DMS114 treated with DMSO at 0.1 percent for 48 hours (cell line): ENCODE results near the gene NLRP3.

Experiments
- DNase-seq: peaks from one replicate; lab custom pipeline; 2025; ENCODE audit not compliant: unreplicated experiment; lab: John Stamatoyannopoulos, UW

NLRP3 gene

GRCh38 chr1:247435759-247436147 lies 19.8 kb downstream of the NLRP3 start:
- no peak for DNase-seq

- DNase-seq = no peak
Measured at GRCh38 chr1:247437551-247438505, 21.9 kb downstream of the NLRP3 start.

- DNase-seq = no peak
Measured at GRCh38 chr1:247440001-247440620, 24.1 kb downstream of the NLRP3 start.

- no peak for DNase-seq
Measured at GRCh38 chr1:247441606-247442005, 25.6 kb downstream of the NLRP3 start.

- DNase-seq = no peak
Measured at GRCh38 chr1:247442164-247442563, 26.2 kb downstream of the NLRP3 start.

- no peak for DNase-seq
Measured at GRCh38 chr1:247443641-247444040, 27.7 kb downstream of the NLRP3 start.

GRCh38 chr1:247444571-247444970 lies 28.6 kb downstream of the NLRP3 start:
- no peak for DNase-seq

GRCh38 chr1:247445526-247446356 lies 29.8 kb downstream of the NLRP3 start:
- no peak for DNase-seq

GRCh38 chr1:247447162-247447909 lies 31.4 kb downstream of the NLRP3 start:
- no peak for DNase-seq

GRCh38 chr1:247448107-247448791 lies 32.3 kb downstream of the NLRP3 start:
- peak; percentile 51 for DNase-seq

- no peak for DNase-seq
Measured at GRCh38 chr1:247451388-247452010, 35.5 kb downstream of the NLRP3 start.

- no peak for DNase-seq
Measured at GRCh38 chr1:247452447-247453039, 36.6 kb downstream of the NLRP3 start.

- no peak for DNase-seq
Measured at GRCh38 chr1:247453245-247453644, 37.3 kb downstream of the NLRP3 start.

- DNase-seq = no peak
Measured at GRCh38 chr1:247453997-247454396, 38.0 kb downstream of the NLRP3 start.

- no peak for DNase-seq
Measured at GRCh38 chr1:247456021-247456420, 40.0 kb downstream of the NLRP3 start.

- no peak for DNase-seq
Measured at GRCh38 chr1:247456914-247457639, 41.1 kb downstream of the NLRP3 start.

GRCh38 chr1:247459507-247459906 lies 43.5 kb downstream of the NLRP3 start:
- DNase-seq = no peak

- DNase-seq = no peak
Measured at GRCh38 chr1:247465796-247466195, 49.8 kb downstream of the NLRP3 start.

GRCh38 chr1:247467129-247467528 lies 51.2 kb downstream of the NLRP3 start:
- DNase-seq = no peak
